Measurements from ENCODE around the gene STAP2.

DNA sequence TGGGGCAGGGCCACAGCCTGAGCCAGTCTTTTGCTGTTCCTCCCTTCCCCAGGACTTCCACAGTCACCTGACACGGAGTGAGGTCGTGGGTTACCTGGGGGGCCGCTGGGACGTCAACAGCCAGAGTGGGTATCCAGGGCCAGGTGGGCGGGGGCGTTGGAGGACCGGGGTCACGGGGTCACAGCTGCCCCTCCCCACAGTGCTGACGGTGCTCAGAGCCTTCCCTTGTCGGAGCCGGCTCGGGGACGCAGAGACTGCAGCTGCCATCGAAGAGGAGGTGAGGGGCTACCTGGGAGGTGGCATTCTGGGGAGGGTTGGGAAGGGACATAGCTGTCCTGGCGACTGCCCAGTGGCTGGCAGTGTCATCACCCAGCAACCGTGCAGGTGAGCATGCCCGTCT, 16.3 kb upstream of the STAP2 start:
- no peak for TF ChIP-seq POLR2A (IDR thresholded peaks at IDR 0.05; ENCODE audit: low read length)
- TF ChIP-seq GATA1 (IDR thresholded peaks at IDR 0.05; ENCODE audit: low read depth, low read length): no peak
